Measurements from ENCODE around the gene NSDHL. TPM values are rescaled to one million over a fixed set of nuclear protein-coding genes. Genes with fewer than 3 reads are reported as not detected.

The NSDHL gene
- total and polyA plus RNA-seq, 2 experiments from 2014 or later, result 32.4 to 34.3 TPM

- Histone ChIP-seq H2AFZ (no peak overlapping the region), H3K4me1 (ENCODE audit: insufficient read depth) (peaks cover 23% of the 10 kb centered on the region), H3K4me3 (no peak overlapping the region), H3K4me2 (no peak overlapping the region), H3K27ac (ENCODE audit: low read depth) (no peak overlapping the region), H3K79me2 (replicated peaks; ENCODE audit: insufficient read depth) (no peaks in the 10 kb centered on the region), H3K9me2 (ENCODE audit: insufficient read depth) (no peaks in the 10 kb centered on the region), H3K36me3 (ENCODE audit: insufficient read depth) (no peaks in the 10 kb centered on the region), H4K20me1 (replicated peaks; ENCODE audit: insufficient read depth) (no peaks in the 10 kb centered on the region), H3K27me3 (ENCODE audit: insufficient read depth) (no peaks in the 10 kb centered on the region), H3F3A (replicated peaks; ENCODE audit: low read depth) (no peaks in the 10 kb centered on the region)
- TF ChIP-seq EZH2phosphoT487 (IDR thresholded peaks at IDR 0.05; ENCODE audit: unreplicated experiment) (no peak), JUNB (IDR thresholded peaks at IDR 0.05; ENCODE audit: unreplicated experiment) (no peak), ZNF462 (CRISPR knock-in tag; IDR thresholded peaks at IDR 0.05) (no peak), CTCF (conservative IDR thresholded peaks at IDR 0.05; ENCODE audit: low read depth in 2 of 2) (no peak)
- Mint-ChIP-seq H3K27me3 (ENCODE audit: insufficient read depth, low read depth, poor library complexity) (peaks cover 10% of the 10 kb centered on the region), H3K4me3 (no peak overlapping the region), H3K9me3 (no peaks in the 10 kb centered on the region; the same call in 2 of the 3 replicates), H3K36me3 (ENCODE audit: low read depth) (no peaks in the 10 kb centered on the region; the same call in 2 of the 3 replicates), H3K4me1 (peaks cover 45% of the 10 kb centered on the region), H3K27ac (no peak overlapping the region)
- ATAC-seq (no peak), DNase-seq (ENCODE audit: low spot score) (no peak)
These were observed 55.9 kb downstream of the NSDHL start for GRCh38 chrX:152886716-152887115.
